Hepatocyte (in vitro differentiated cells): ENCODE data around the gene STK32A. TPM values are rescaled to one million over a fixed set of nuclear protein-coding genes. Genes with fewer than 3 reads are reported as not detected.

Experiments used
- DNase-seq: peaks from one replicate; pipeline ENCODE4 v3.0.0-alpha.2; 2016; ENCODE audit warnings: low spot score
- H2AFZ ChIP-seq: fragments of 200-600 bp; sonication (generic); 2 replicates; pipeline ENCODE4 v1.6.0; 2016; ENCODE audit warnings: antibody characterized with exemption, mild to moderate bottlenecking
- H3K27ac ChIP-seq: fragments of 200-600 bp; sonication (generic); 2 replicates; pipeline ENCODE4 v1.5.1; 2016; ENCODE audit warnings: mild to moderate bottlenecking
- H3K27me3 ChIP-seq: fragments of 200-600 bp; sonication (generic); 2 replicates; pipeline ENCODE4 v1.6.1; 2016
- H3K36me3 ChIP-seq: fragments of 200-600 bp; sonication (generic); replicated peaks from 2 replicates; pipeline ENCODE4 v1.5.1; 2016; ENCODE audit warnings: low read depth; ENCODE audit not compliant: insufficient read depth
- H3K4me1 ChIP-seq: fragments of 200-600 bp; sonication (generic); 2 replicates; pipeline ENCODE4 v1.5.1; 2016; ENCODE audit warnings: mild to moderate bottlenecking, moderate library complexity; ENCODE audit not compliant: insufficient read depth
- H3K4me2 ChIP-seq: fragments of 200-600 bp; sonication (generic); 2 replicates; pipeline ENCODE4 v1.6.0; 2016
- H3K4me3 ChIP-seq: fragments of 200-600 bp; sonication (generic); 2 replicates; pipeline ENCODE4 v1.5.1; 2016; ENCODE audit warnings: mild to moderate bottlenecking
- H3K79me2 ChIP-seq: fragments of 200-600 bp; sonication (generic); 2 replicates; pipeline ENCODE4 v1.6.0; 2017; ENCODE audit warnings: mild to moderate bottlenecking
- H3K9me2 ChIP-seq: fragments of 200-600 bp; sonication (generic); replicated peaks from 2 replicates; pipeline ENCODE4 v1.6.0; 2017; ENCODE audit warnings: mild to moderate bottlenecking; ENCODE audit not compliant: insufficient read depth
- H3K9me3 ChIP-seq: fragments of 200-600 bp; sonication (generic); 2 replicates; pipeline ENCODE4 v1.5.1; 2016; ENCODE audit warnings: low read depth, mild to moderate bottlenecking
- H4K20me1 ChIP-seq: fragments of 200-600 bp; sonication (generic); 2 replicates; pipeline ENCODE4 v1.6.0; 2016; ENCODE audit warnings: mild to moderate bottlenecking; ENCODE audit not compliant: insufficient read depth, poor library complexity, severe bottlenecking
- EZH2 ChIP-seq: fragments of 200-600 bp; sonication (generic); IDR thresholded peaks from 2 replicates; pipeline ENCODE4 v1.6.1; 2016; ENCODE audit warnings: antibody characterized with exemption, mild to moderate bottlenecking, borderline replicate concordance
- EZH2phosphoT487 ChIP-seq: fragments of 200-600 bp; sonication (generic); IDR thresholded peaks from one replicate; pipeline ENCODE4 v1.6.1; 2018; ENCODE audit warnings: antibody characterized with exemption, mild to moderate bottlenecking, low read depth, moderate library complexity; ENCODE audit not compliant: unreplicated experiment, severe bottlenecking
- WGBS: methylation state at CpG from one replicate; pipeline ENCODE4 v1.1.6; 2016; ENCODE audit warnings: low lambda C conversion rate; ENCODE audit errors: missing lambda C conversion rate; 5-methylcytosine and 5-hydroxymethylcytosine counted together
- polyA plus RNA-seq: library from polyadenylated mRNA; unstranded; fragments of >200 nt; fragmentation: Nextera tagmentation; extraction: Ambion mirVana; gene quantifications from 2 replicates; pipeline ENCODE4 v1.2.1, GENCODE V29; 2016
- total RNA-seq: library from RNA; depleted of rRNA; stranded (reverse); fragments of >200 nt; gene quantifications from 2 replicates; pipeline ENCODE4 v1.2.3, GENCODE V29; 2014
- TF ChIP-seq, protein P1 (sequence below): fragments of 200-600 bp; sonication (generic); IDR thresholded peaks from 2 replicates; pipeline ENCODE4 v1.5.1; 2016; ENCODE audit warnings: antibody characterized with exemption, mild to moderate bottlenecking; ENCODE audit not compliant: poor library complexity

The STK32A gene
- total and polyA plus RNA-seq, 2 experiments from 2014 or later = 2.3 to 2.6 TPM

GRCh38 chr5:147413266-147413665 is 178.4 kb downstream of the STK32A start:
- no peak for DNase-seq
- Histone ChIP-seq H3K79me2 (no peaks in the 10 kb centered on the region), H3K4me3 (no peak overlapping the region), H4K20me1 (no peaks in the 10 kb centered on the region), H3K4me1 (peaks cover 10% of the 10 kb centered on the region), H3K27ac (no peak overlapping the region), H3K27me3 (no peaks in the 10 kb centered on the region), H2AFZ (no peak overlapping the region), H3K36me3 (no peaks in the 10 kb centered on the region), H3K4me2 (no peak overlapping the region), H3K9me2 (no peaks in the 10 kb centered on the region), H3K9me3 (no peaks in the 10 kb centered on the region)
- WGBS = 90% methylated on average over 3 of the region's 3 CpGs
- TF ChIP-seq, protein P1, sequence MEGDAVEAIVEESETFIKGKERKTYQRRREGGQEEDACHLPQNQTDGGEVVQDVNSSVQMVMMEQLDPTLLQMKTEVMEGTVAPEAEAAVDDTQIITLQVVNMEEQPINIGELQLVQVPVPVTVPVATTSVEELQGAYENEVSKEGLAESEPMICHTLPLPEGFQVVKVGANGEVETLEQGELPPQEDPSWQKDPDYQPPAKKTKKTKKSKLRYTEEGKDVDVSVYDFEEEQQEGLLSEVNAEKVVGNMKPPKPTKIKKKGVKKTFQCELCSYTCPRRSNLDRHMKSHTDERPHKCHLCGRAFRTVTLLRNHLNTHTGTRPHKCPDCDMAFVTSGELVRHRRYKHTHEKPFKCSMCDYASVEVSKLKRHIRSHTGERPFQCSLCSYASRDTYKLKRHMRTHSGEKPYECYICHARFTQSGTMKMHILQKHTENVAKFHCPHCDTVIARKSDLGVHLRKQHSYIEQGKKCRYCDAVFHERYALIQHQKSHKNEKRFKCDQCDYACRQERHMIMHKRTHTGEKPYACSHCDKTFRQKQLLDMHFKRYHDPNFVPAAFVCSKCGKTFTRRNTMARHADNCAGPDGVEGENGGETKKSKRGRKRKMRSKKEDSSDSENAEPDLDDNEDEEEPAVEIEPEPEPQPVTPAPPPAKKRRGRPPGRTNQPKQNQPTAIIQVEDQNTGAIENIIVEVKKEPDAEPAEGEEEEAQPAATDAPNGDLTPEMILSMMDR = no peak
- no peak for TF ChIP-seq EZH2
- no peak for TF ChIP-seq EZH2phosphoT487

DNA sequence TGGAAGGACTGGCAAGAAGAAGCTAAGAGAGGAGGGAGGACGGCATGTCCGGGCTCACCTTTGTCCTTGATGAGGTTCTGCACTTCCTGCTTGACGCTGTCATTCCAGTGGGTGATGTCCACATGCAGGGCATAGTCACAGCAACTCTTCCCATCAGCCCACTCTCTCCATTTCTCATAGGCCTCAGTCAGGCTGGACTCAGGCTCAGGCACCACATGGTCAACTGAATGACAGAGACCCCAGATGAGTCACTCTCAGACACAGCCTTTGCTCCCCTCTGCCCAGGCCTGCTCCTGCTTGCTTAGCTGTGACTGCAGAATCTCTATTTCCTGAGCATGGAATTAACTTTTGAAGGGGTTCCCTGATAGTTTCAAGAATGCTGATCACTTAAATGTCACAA is 180.8 kb downstream of the STK32A start:
- 96% methylated on average over 3 of the region's 3 CpGs for WGBS
- no peaks in the 10 kb centered on the region for H3K27me3 ChIP-seq
- H3K27ac ChIP-seq = no peak overlapping the region
- no peaks in the 10 kb centered on the region for H3K36me3 ChIP-seq
- no peaks in the 10 kb centered on the region for H3K9me3 ChIP-seq
- no peak overlapping the region for H3K4me3 ChIP-seq
- DNase-seq = no peak
- H2AFZ ChIP-seq = no peak overlapping the region
- H3K79me2 ChIP-seq = peaks cover 14% of the 10 kb centered on the region
- H3K9me2 ChIP-seq = no peaks in the 10 kb centered on the region
- H3K4me2 ChIP-seq = no peak overlapping the region
- TF ChIP-seq EZH2phosphoT487 = no peak
- TF ChIP-seq, protein P1 = no peak
- TF ChIP-seq EZH2 = no peak
- no peaks in the 10 kb centered on the region for H4K20me1 ChIP-seq
- H3K4me1 ChIP-seq = peaks cover 4% of the 10 kb centered on the region

DNA sequence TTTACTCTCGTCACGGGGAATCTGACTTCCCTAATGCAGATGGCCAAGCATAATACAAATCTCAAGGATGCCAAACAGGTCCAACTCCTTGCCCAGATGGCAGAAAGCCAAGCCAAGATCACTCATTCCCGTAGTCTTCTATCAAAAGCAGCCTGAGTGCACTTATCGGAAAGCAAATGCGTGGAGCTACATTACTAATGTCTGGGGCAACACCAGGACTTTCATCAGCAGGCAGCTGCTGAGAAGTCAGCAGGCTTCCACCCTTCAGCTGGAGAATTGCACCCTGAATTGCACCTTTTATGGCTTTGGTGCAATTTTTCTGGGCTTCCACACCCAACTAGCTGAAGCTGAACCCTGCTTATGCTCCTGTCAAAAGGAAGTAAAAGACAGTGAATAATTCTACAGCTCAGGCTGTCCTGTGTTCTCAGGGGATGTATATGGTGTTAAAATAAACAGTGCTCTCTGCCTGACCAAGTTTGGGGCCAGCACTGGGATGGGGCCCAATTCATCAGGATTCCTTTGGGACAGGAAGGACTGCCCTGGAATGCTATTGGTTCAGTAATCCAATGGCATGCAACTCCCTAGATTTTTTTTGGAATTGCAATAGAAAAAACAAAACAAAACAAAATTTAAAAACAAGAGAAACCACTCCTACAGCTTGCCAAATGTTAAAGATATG is 182.4 kb downstream of the STK32A start:
- Histone ChIP-seq H4K20me1 (no peaks in the 10 kb centered on the region), H3K9me3 (no peaks in the 10 kb centered on the region), H3K36me3 (no peaks in the 10 kb centered on the region), H3K27ac (peak overlapping the region; percentile 67), H3K4me2 (peak overlapping the region; percentile 12), H3K27me3 (no peaks in the 10 kb centered on the region), H3K9me2 (no peaks in the 10 kb centered on the region), H3K4me3 (no peak overlapping the region), H2AFZ (no peak overlapping the region), H3K4me1 (no peaks in the 10 kb centered on the region), H3K79me2 (peaks cover 16% of the 10 kb centered on the region)
- WGBS = 69% methylated on average over 5 of the region's 5 CpGs
- peak; percentile 51 for DNase-seq
- TF ChIP-seq EZH2phosphoT487 (no peak), EZH2 (no peak)
- TF ChIP-seq, protein P1 = no peak
